HG03045 (cell line): ENCODE measurements around the gene OVCA2.

Experiments used
- ATAC-seq: cut with Tn5 transposase; IDR thresholded peaks from one replicate; pipeline ENCODE4 v1.9.1; 2021; ENCODE audit warnings: mild to moderate bottlenecking, moderate library complexity; ENCODE audit not compliant: unreplicated experiment

Gene OVCA2

GRCh38 chr17:2051933-2052559 is 10.2 kb downstream of the OVCA2 start:
- no peak for ATAC-seq

GRCh38 chr17:2053380-2054261 is 11.8 kb downstream of the OVCA2 start:
- ATAC-seq = no peak

DNA sequence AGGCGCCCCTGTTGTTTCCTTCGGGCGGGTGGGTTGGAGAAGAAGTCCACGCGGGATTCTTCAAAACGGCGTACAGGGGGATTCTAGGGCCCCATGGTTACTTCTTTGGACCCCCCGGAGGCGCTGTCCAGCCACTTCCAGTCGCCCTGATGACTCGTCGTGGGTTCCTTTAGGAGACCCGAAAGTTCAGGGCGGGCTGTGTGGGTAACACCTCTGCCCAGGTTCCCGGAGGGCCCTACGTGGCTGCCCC is 12.4 kb downstream of the OVCA2 start:
- no peak for ATAC-seq

DNA sequence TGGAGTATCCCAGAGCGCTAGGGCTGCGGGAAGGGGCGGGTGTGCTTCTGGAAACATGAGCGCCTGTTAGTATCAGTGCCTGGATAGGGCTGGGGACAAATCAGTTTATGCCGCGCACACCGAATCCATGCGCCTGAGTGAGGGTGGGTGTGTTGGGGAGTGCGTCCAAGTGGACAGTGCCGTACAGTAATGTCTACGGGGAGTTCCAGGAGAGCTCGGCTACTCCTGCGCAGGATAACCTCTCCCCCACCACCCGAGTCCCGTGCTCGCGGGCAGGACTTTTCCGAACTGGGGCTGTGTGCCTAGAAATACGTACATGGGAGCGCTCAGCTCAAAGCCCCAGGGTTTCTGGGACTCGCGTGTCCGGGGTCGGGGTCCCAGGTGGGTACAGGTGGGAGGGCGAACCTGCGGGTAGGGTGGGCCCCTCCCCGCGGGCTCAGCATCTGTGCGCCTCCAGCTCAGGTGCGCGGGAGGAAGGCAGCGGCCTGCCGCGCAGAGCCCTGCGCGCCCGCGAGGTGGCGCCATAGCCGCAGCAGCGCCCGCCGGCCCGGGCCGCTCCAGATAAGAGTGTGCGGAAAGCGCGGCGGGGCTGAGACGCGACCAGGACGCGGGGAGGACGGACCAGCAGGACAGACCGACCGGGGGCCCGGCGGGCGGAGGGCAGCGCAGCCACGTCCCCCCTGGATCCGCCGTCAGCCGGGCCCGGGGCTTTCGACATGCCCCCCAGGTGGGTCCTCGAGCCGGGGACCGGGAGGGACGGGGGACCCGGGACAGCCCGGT is 12.9 kb downstream of the OVCA2 start, which contains the start of gene HIC1:
Gene HIC1, plus strand, starts transcription at position 592 of the 780 bp plus-strand sequence. CDS start 1,588 bp downstream, outside the sequence.
- peak; percentile 25 for ATAC-seq

GRCh38 chr17:2055292-2056205 is 13.7 kb downstream of the OVCA2 start:
- no peak for ATAC-seq

DNA sequence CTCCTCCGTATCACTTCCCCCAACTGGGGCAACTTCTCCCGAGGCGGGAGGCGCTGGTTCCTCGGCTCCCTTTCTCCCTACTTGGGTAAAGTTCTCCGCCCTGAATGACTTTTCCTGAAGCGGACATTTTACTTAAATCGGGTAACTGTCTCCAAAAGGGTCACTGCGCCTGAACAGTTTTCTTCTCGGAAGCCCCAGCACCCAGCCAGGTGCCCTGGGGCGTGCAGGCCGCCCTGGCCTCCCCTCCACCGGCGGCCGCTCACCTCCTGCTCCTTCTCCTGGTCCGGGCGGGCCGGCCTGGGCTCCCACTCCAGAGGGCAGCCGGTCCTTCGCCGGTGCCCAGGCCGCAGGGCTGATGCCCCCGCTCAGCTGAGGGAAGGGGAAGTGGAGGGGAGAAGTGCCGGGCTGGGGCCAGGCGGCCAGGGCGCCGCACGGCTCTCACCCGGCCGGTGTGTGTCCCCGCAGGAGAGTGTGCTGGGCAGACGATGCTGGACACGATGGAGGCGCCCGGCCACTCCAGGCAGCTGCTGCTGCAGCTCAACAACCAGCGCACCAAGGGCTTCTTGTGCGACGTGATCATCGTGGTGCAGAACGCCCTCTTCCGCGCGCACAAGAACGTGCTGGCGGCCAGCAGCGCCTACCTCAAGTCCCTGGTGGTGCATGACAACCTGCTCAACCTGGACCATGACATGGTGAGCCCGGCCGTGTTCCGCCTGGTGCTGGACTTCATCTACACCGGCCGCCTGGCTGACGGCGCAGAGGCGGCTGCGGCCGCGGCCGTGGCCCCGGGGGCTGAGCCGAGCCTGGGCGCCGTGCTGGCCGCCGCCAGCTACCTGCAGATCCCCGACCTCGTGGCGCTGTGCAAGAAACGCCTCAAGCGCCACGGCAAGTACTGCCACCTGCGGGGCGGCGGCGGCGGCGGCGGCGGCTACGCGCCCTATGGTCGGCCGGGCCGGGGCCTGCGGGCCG is 14.7 kb downstream of the OVCA2 start:
- ATAC-seq = no peak

GRCh38 chr17:2057175-2057759 is 15.4 kb downstream of the OVCA2 start:
- ATAC-seq = no peak

DNA sequence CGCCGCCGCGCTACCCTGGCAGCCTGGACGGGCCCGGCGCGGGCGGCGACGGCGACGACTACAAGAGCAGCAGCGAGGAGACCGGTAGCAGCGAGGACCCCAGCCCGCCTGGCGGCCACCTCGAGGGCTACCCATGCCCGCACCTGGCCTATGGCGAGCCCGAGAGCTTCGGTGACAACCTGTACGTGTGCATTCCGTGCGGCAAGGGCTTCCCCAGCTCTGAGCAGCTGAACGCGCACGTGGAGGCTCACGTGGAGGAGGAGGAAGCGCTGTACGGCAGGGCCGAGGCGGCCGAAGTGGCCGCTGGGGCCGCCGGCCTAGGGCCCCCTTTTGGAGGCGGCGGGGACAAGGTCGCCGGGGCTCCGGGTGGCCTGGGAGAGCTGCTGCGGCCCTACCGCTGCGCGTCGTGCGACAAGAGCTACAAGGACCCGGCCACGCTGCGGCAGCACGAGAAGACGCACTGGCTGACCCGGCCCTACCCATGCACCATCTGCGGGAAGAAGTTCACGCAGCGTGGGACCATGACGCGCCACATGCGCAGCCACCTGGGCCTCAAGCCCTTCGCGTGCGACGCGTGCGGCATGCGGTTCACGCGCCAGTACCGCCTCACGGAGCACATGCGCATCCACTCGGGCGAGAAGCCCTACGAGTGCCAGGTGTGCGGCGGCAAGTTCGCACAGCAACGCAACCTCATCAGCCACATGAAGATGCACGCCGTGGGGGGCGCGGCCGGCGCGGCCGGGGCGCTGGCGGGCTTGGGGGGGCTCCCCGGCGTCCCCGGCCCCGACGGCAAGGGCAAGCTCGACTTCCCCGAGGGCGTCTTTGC is 16.2 kb downstream of the OVCA2 start:
- no peak for ATAC-seq

- ATAC-seq = no peak
Observed at GRCh38 chr17:2058586-2059546, 17.0 kb downstream of the OVCA2 start.

GRCh38 chr17:2059547-2060384 is 17.9 kb downstream of the OVCA2 start:
- no peak for ATAC-seq

DNA sequence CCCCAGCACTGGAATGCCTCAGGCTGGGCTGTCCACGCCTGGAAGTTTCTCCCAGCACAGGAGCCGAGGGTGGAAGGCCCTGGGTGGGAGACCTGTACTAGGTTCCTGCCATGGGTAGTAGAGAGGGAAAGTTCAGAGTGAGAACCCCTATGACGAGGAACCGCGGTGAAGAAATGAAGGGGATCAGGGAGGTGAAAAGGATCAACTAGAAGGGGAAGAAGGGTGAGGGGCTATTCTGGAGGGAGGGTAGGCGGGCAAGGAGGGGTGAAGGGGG is 18.5 kb downstream of the OVCA2 start:
- no peak for ATAC-seq

GRCh38 chr17:2060681-2061440 is 19.0 kb downstream of the OVCA2 start:
- ATAC-seq = no peak

DNA sequence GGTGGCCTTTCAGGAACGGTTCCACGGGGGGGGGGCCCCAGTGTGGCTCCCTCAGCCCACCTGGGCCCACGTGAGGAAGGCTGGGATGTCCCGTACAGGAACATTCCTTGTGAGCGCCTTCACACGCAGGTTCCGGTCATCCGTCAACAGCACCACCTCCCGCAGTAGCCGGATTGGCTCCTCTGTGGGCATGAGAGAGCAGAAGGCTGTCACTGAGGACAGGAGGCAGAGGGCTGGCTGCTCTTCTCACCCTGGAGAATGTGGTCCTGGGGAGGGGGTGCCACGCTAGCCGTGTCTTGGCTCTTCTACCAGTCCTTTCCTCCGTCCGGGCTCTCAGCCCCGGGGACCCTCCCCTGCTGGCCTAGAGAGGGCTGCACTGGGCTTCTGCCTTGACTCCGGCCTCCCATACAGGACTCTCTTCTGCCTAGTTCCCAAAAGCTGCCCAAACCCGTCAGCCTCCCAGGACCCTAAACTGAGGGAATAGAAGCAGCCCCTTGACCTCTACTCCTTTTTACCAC is 19.7 kb downstream of the OVCA2 start:
- no peak for ATAC-seq

DNA sequence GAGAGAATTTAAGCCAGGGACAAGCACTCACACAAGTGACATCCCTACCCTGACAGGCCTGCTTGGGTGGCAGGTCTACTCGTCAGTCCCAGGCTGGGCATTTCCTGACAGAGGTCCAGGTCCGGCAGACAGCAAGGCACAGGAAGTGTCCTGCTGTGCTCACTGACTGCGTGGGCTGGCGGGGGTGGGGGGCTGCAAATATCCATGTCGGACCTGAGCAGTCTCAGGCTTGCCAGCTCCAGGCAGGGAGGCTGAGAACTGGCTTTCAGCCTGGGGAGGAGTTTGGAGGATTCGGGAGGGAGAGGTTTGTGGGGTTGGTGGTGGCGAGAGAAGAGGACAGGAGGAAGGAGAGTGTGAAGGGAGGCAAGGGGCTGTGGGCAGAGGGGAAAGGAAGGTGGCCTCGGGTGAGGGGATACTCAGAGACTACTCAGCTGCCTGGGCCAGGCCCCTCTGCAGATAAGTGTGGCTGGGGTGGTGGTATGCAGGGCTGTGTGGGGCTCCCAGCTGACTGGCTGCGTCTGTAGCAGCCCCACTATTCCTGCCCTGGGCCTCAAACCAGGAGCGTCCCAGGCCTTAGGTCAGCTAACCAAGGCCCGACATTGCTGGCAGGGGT is 20.9 kb downstream of the OVCA2 start:
- no peak for ATAC-seq
